Activated T-helper 1 cell treated with anti-CD3 and anti-CD28 coated beads, Interleukin-12 subunit alpha, Interleukin-12 subunit beta, Interleukin-2, Interleukin-4 antibody, amounts not matched to agents 30 ng/mL and 10 ng/mL and 1 ng/mL, durations not matched to agents 14 hours and 24 hours and 36 hours (primary cell): ENCODE measurements around the gene PSG11. TPM values are rescaled to one million over a fixed set of nuclear protein-coding genes. Genes with fewer than 3 reads are reported as not detected.
"Not testable (repeated sequence)": the region's sequence is repeated elsewhere in the genome, so short reads cannot be mapped to it uniquely, and the experiment has no call there.

ENCODE experiments used
- DNase-seq: peaks from one replicate; pipeline ENCODE4 v3.0.0; 2021; ENCODE audit warnings: low spot score
- H3K27ac Mint-ChIP-seq: one replicate; pipeline ENCODE4 v1.8.0; 2021; ENCODE audit warnings: mild to moderate bottlenecking, mixed read lengths
- H3K27me3 Mint-ChIP-seq: one replicate; pipeline ENCODE4 v1.8.0; 2022; ENCODE audit warnings: mild to moderate bottlenecking, moderate library complexity, mixed read lengths; ENCODE audit not compliant: insufficient read depth
- H3K36me3 Mint-ChIP-seq: one replicate; pipeline ENCODE4 v1.8.0; 2021; ENCODE audit warnings: low read depth, mixed read lengths
- H3K4me1 Mint-ChIP-seq: one replicate; pipeline ENCODE4 v1.8.0; 2021; ENCODE audit warnings: low read depth, mixed read lengths
- H3K4me3 Mint-ChIP-seq: one replicate; pipeline ENCODE4 v1.8.0; 2021; ENCODE audit warnings: mild to moderate bottlenecking, moderate library complexity, mixed read lengths
- H3K9me3 Mint-ChIP-seq: one replicate; pipeline ENCODE4 v1.8.0; 2021; ENCODE audit warnings: mixed read lengths
- intact Hi-C: fragments of 100-400 bp; cut with micrococcal nuclease; formaldehyde crosslinking; loops from one replicate; pipeline ENCODE4 v1.15.1; 2024
- total RNA-seq: library from RNA; stranded (reverse); gene quantifications from 2 replicates; pipeline ENCODE4 v1.2.3, GENCODE V29; 2022

The PSG11 gene
- total RNA-seq, 1 donor from 2014 or later, result not detected

- H3K27me3 Mint-ChIP-seq, H3K9me3 Mint-ChIP-seq, intact Hi-C loops, H3K36me3 Mint-ChIP-seq, H3K4me1 Mint-ChIP-seq, DNase-seq, H3K27ac Mint-ChIP-seq, H3K4me3 Mint-ChIP-seq: not testable (repeated sequence)
These were observed 4.6 kb downstream of the PSG11 start for GRCh38 chr19:43021629-43022028.

- H3K27ac Mint-ChIP-seq, H3K4me1 Mint-ChIP-seq, H3K36me3 Mint-ChIP-seq, H3K4me3 Mint-ChIP-seq, DNase-seq, H3K9me3 Mint-ChIP-seq, H3K27me3 Mint-ChIP-seq, intact Hi-C loops: not testable (repeated sequence)
These were observed 6.7 kb downstream of the PSG11 start for GRCh38 chr19:43019588-43019987.

GRCh38 chr19:43005841-43006240, 20.4 kb downstream of the PSG11 start:
- intact Hi-C loops, H3K27me3 Mint-ChIP-seq, H3K9me3 Mint-ChIP-seq: not testable (repeated sequence)

GRCh38 chr19:43004846-43005245, 21.4 kb downstream of the PSG11 start:
- H3K4me3 Mint-ChIP-seq, H3K9me3 Mint-ChIP-seq, H3K27ac Mint-ChIP-seq, intact Hi-C loops, H3K4me1 Mint-ChIP-seq, H3K36me3 Mint-ChIP-seq, DNase-seq, H3K27me3 Mint-ChIP-seq: not testable (repeated sequence)

More at GRCh38 chr19:43005841-43006240, 20.4 kb downstream of the PSG11 start:
- H3K36me3 Mint-ChIP-seq, H3K4me1 Mint-ChIP-seq, H3K4me3 Mint-ChIP-seq, DNase-seq, H3K27ac Mint-ChIP-seq: not testable (repeated sequence)

GRCh38 chr19:43003634-43004033, 22.6 kb downstream of the PSG11 start:
- H3K4me3 Mint-ChIP-seq, H3K4me1 Mint-ChIP-seq, H3K9me3 Mint-ChIP-seq, H3K27me3 Mint-ChIP-seq, H3K36me3 Mint-ChIP-seq, intact Hi-C loops, DNase-seq, H3K27ac Mint-ChIP-seq: not testable (repeated sequence)

GRCh38 chr19:43002948-43003347, 23.3 kb downstream of the PSG11 start:
- H3K4me3 Mint-ChIP-seq, H3K27me3 Mint-ChIP-seq, H3K9me3 Mint-ChIP-seq, intact Hi-C loops, DNase-seq, H3K36me3 Mint-ChIP-seq, H3K4me1 Mint-ChIP-seq, H3K27ac Mint-ChIP-seq: not testable (repeated sequence)

- DNase-seq, H3K27me3 Mint-ChIP-seq, H3K9me3 Mint-ChIP-seq, H3K4me3 Mint-ChIP-seq, H3K4me1 Mint-ChIP-seq, H3K27ac Mint-ChIP-seq, H3K36me3 Mint-ChIP-seq, intact Hi-C loops: not testable (repeated sequence)
These were observed 30.1 kb downstream of the PSG11 start for GRCh38 chr19:42996161-42996560.

GRCh38 chr19:42992029-42992604, 34.2 kb downstream of the PSG11 start:
- H3K9me3 Mint-ChIP-seq, H3K4me3 Mint-ChIP-seq, intact Hi-C loops, DNase-seq, H3K4me1 Mint-ChIP-seq, H3K36me3 Mint-ChIP-seq, H3K27ac Mint-ChIP-seq, H3K27me3 Mint-ChIP-seq: not testable (repeated sequence)

GRCh38 chr19:42989851-42990250, 36.4 kb downstream of the PSG11 start:
- Mint-ChIP-seq H3K4me1 (no peaks in the 10 kb centered on the region), H3K9me3 (no peaks in the 10 kb centered on the region), H3K27me3 (no peaks in the 10 kb centered on the region), H3K36me3 (no peaks in the 10 kb centered on the region), H3K27ac (no peak overlapping the region), H3K4me3 (no peak overlapping the region)
- DNase-seq, result no peak
- intact Hi-C loops, result no loop called here

GRCh38 chr19:42989186-42989585, 37.1 kb downstream of the PSG11 start:
- intact Hi-C loops, H3K36me3 Mint-ChIP-seq, H3K4me1 Mint-ChIP-seq, H3K27ac Mint-ChIP-seq, DNase-seq, H3K27me3 Mint-ChIP-seq, H3K9me3 Mint-ChIP-seq, H3K4me3 Mint-ChIP-seq: not testable (repeated sequence)

GRCh38 chr19:42988206-42988605, 38.1 kb downstream of the PSG11 start:
- DNase-seq, H3K27ac Mint-ChIP-seq, H3K9me3 Mint-ChIP-seq, H3K4me1 Mint-ChIP-seq, H3K36me3 Mint-ChIP-seq, H3K27me3 Mint-ChIP-seq, intact Hi-C loops, H3K4me3 Mint-ChIP-seq: not testable (repeated sequence)

GRCh38 chr19:42985588-42985987, 40.7 kb downstream of the PSG11 start:
- DNase-seq, result no peak
- H3K4me1 Mint-ChIP-seq, result no peaks in the 10 kb centered on the region
- no peak overlapping the region for H3K4me3 Mint-ChIP-seq
- no peaks in the 10 kb centered on the region for H3K36me3 Mint-ChIP-seq
- H3K27me3 Mint-ChIP-seq, result peaks cover 1% of the 10 kb centered on the region
- no peaks in the 10 kb centered on the region for H3K9me3 Mint-ChIP-seq
- no peak overlapping the region for H3K27ac Mint-ChIP-seq
- intact Hi-C loops, result no loop called here

GRCh38 chr19:42982111-42982510, 44.2 kb downstream of the PSG11 start:
- H3K4me1 Mint-ChIP-seq, intact Hi-C loops, H3K4me3 Mint-ChIP-seq, DNase-seq, H3K27me3 Mint-ChIP-seq, H3K9me3 Mint-ChIP-seq, H3K36me3 Mint-ChIP-seq, H3K27ac Mint-ChIP-seq: not testable (repeated sequence)

- H3K9me3 Mint-ChIP-seq, H3K27me3 Mint-ChIP-seq, H3K4me1 Mint-ChIP-seq, H3K36me3 Mint-ChIP-seq, H3K27ac Mint-ChIP-seq, DNase-seq, H3K4me3 Mint-ChIP-seq, intact Hi-C loops: not testable (repeated sequence)
These were observed 54.8 kb downstream of the PSG11 start for GRCh38 chr19:42971451-42971850.
